Nucleus accumbens (tissue), 56 donors: Measurements from ENCODE around the gene DOCK10.

Source experiments
- DNase-seq, 56 donors: peaks; one replicate each; lab custom pipeline; 2025; lab: John Stamatoyannopoulos, UW

Gene DOCK10

DNA sequence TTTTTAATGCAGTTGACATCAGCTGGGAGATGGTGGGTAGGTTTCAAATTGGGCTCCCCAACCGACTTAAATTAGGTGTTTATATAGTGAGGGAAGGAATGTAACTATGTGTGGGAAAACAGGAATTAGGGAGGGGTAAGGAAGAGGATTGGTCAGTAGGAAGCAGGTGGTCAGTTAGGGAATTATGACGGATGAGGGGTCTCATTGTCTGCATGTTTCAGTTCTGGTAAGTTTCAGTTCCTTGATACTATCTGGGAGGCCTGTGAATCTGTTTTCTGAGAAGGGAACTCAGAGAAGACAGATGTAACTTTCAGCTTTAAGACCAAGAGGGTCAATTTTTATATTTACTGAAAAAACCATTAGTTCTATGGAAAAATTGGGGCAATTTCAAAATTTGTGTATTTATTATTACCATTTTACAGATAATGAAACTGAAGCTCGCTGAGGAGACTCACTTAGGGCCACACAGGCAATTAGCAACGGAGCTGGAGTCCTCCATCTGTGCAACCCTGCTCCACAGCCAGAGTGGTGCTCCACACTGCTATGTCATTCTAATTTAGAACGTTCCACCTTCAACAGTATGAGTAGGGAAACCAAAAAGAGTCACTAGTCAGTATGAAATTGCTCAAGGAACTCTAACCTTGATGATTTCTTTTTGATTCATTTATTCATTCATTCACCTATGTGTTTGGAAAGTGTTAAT, 290.1 kb downstream of the DOCK10 start:
- no peak for DNase-seq

DNA sequence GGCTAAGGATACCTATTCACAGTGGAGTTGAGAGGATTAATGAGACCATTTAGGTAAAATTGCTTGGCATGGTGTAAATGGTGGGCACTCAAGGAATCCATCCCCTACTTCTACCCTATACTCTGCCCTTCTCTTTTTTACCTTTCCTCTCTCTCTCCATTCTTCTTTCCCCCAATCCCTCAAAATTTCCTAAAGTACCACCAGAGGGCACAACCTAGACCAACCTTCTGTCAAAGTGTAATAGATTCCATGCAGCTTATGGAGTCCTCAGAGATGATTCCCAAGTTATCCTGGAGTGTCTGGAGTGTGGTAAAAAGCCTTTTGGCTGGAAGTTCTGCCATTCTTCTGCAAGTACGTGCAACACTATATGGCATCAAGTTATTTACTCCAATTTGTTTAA, 293.1 kb downstream of the DOCK10 start:
- no peak for DNase-seq

GRCh38 chr2:224747765-224748164, 294.5 kb downstream of the DOCK10 start:
- DNase-seq = no peak

- DNase-seq = no peak
Observed at GRCh38 chr2:224736227-224736626, 306.0 kb downstream of the DOCK10 start.

- no peak for DNase-seq
Observed at GRCh38 chr2:224734949-224735348, 307.3 kb downstream of the DOCK10 start.

DNA sequence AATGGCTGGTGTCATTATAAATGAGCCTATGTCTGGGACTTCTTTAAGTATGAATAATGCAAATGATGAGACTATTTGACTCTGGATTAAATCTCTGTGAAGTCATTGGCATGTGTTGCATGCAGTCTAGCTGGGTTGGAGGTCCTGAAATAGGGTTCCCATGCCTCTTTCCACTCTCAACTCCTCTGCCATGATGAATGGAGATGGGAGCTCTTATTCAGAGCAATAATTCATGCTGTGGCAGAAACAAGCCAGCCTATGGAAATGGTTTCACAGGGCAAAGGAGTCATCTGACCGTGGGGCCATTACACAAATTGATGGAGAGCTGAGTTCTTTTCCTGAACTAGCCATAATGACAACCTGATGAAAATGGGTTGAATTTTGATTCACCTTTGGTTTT, 310.6 kb downstream of the DOCK10 start:
- no peak for DNase-seq

DNA sequence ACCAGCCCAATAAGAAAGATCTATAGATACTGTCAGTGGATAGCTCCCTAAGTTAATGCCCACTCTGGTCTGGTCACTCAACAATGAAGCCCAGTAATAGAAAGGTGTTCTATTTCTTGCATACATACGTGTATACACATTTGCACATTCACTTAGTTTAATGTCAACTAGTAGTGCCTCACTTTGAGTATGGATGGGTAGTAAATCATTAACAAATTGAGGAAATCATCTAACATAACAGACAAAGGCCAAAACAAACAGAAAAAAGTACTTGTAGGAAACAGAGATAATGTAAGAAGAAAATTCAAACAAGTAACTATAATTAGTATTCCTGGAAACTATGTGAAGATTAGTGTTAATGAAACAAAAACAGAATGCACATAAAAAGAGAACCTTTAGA, 312.8 kb downstream of the DOCK10 start:
- DNase-seq = no peak

DNA sequence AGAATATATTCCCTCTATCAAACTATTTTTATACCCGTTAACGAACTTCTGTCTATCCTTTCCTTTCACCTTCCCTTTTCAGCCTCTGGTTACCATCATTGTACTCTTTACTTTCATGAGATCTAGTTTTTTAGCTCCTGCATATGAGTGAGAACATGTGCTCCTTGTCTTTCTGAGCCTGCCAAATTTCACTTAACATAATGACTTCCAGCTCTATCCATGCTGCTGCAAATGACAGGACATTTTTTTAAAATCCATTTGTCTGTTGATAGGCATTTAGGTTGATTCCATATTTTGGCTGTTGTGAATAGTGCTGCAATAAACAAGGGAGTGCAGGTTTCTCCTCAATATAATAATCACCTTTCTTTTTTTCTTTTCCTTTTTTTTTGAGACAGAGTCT, 317.9 kb downstream of the DOCK10 start:
- no peak for DNase-seq

GRCh38 chr2:224723586-224724217, 318.6 kb downstream of the DOCK10 start:
- no peak for DNase-seq

DNA sequence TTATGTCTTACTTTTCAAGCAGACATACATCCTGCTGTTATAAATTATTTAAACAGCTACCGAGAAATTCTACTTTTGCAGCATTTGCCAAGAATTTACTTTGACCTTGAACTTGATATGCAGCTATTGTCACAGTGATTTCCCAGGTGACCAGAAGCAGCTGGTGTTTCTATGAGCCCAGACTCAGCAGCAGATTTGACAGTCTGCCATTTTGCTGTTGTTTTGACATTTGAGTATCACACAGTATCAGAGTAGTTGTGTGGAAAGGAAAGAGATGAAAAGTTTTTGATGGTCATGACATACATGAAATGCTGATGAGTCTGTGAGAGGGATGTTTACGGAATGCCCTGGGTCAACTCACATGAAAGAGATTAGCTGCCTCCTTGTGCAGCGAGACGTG, 319.5 kb downstream of the DOCK10 start:
- DNase-seq = no peak

DNA sequence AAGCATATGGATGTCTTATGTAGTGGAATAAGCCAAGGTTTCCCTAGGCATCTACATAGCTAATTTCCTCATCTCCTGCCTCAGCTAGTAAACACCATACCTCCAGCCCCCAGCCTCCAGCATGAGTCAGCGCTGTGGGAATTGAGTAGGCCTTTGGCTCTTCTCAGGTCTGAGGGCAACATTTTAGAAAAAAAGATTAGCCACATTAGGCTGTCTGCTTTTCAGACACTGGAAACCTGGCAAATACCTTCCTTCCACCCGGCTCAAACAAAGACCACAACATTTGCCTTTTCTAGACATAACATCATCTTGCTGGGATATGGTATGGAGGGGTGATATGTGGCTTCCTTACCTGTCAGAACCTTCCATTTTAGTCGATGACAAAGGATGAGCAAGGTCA, 320.0 kb downstream of the DOCK10 start:
- DNase-seq = no peak

GRCh38 chr2:224716921-224717320, 325.3 kb downstream of the DOCK10 start:
- DNase-seq = no peak

DNA sequence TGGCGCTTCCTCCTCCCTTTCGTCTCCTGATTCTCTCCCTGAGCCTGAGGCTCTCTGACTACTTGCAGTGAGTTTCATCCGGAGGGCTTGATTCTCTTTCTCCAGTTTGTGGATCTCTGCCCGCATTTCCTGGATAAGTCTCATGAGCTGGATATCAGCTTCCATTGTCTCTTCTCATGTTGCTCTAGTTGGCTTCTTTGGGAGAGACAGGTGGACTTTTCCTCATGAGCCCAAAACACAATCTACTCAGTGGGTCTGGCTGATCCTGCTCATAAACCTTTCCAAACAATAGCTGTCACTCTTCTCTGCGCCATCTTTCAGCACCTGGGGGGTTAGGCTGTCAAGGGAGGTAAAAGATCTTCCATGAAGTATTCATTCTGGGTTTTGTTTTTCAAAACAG, 326.1 kb downstream of the DOCK10 start, which contains the start of gene CCDC195:
Gene CCDC195, minus strand, starts transcription at position 165 of the 400 bp plus-strand sequence. Its CDS starts 0 bp downstream, at position 165.
- DNase-seq = no peak
